NCI-H524 (cell line): ENCODE results near the gene HCLS1.
"Not testable (repeated sequence)": the region's sequence is repeated elsewhere in the genome, so short reads cannot be mapped to it uniquely, and the experiment has no call there.

Experiments
- DNase-seq, 2 experiments: peaks; one replicate each; lab custom pipeline; 2025; lab: John Stamatoyannopoulos, UW

The HCLS1 gene

DNA sequence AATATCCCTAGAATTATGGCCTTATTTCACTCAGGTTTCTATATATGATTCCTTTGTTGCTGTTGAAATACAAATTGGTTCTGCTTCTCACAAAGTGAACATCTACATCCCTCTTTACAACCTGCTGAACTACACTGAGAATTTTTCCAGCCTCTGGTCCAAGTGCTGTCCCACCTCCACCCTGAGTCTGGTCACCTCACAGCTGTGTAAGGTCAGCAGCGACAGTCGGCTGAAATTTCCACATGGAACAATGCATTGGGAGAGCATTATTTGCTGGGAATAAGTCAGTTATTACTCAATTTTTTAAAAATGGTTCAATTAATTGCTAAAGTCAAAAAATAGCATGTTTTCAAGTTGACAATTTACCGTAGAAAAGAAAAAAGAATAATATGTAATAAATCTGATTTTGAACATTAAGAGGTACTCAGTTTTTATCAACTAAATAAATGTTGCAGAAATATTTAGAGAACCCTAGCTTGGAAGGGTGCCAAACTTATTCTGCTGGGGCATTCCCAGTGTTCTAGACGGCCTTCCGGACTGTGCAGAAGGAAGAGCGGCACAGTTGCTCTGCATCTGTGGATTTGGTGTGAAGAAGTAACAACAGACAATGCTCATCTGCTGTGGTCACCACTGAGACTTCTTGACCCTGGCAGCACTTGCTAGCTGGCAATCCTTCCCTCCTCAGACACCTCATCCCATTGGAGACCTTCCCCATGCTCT is 1.8 kb downstream of the HCLS1 start:
- no peak for DNase-seq

DNA sequence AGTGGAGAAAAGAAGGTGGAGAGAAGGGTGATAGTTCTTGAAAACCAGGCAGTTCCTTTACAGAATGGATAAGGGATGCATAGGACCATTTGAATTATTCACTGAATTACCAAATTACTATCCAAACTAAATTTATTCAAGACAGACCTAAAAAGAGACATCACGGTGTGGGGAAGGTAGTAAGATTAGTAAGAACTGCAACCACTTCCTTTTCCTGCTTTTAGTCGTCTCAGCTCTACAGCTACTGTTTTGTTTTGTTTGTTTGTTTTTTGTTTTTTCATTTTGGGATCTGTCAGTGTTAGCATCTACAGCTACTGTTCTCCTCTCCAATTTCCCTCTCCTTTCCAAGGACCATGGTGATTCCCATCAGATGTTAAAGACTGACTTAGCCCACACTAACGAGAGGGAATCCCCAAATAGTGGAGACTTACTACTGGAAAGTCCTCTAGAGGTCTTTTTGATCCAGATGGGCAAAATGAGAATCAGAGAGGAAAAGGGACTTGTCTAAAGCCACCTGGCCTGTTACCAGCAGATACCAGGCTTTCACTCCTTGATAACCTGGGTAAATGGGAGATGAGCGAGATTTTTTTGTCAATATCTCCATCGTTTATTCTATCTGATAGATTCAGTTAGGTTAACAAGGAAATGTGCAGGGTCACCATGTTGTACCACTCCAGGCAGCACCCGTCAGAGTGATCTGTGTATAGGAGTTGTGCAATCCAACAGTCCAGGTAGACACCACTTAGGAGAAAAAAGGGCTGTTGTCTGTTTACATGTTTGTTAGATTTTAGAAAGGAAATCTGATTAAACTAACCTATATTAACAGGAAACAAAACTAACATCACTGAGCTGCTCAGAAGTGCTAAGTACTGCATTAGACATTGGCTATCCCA is 6.0 kb downstream of the HCLS1 start:
- DNase-seq, result no peak

DNA sequence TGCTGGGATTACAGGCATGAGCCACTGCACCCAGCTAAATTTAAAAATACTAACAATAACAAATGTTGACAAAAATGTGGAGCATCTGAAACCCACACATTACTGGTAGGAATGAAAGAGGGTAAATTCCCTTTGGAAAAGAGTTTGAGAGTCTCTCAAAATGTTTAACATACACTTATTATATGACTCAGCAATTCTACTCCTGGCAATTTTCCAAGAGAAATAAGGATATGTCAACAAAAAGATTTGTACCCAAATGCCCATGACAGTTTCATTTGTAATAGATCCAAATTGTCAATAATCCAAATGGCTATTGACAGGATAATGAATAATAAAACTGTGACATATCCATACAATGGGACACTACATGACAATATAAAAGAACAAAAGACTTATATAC is 9.0 kb downstream of the HCLS1 start:
- DNase-seq, result no peak

DNA sequence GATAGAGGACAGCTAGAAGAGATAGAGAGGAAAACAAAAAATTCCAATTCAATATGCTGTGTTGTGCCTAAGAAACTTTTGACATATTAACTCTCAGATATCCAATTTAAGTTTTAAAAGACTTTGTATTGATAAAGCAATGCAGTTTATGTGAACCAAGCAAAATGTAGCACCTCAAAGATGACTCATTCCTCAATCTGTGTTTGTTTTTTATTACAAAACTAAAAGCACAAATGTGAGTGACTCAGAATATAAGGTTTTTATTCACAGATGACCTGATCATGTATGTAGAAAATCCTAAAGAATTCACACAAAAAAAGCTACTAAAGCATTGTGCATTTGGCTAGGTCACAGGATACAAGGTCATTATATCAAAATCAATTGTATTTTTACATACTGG is 11.1 kb downstream of the HCLS1 start:
- DNase-seq, result no peak

DNA sequence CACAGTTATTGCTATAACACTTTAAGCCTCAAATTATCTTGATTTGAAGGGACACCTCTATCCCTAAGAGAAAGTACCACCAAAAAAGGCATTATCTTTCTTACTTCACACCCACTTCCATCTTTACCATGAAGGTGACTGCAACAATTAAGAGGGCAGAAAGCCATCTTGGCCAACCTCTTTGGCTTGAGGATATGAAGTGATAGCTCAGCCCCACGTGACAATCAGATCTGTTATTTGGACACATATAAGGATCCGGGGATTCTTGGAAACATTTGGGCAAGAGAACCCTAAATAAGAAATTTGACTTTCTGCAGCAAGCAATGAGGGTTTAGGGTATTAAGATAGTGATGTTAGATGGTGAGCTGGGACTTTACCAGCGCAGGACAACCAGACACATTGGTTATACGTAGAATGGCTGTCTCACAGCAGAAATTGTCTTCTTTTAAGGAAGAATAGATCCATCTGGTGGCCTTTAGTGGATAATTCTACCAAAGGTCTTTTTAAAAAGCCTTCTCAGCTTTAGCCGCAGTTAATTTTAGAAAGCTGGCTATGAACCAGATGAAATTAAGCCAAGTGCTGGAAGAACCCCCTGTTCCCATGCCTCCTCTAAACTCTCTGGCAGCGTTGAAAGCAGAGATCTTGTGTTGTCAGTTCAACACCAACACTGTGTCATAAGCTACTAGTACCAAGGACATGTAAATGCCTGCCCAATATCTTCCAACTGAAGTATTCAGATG is 12.3 kb downstream of the HCLS1 start:
- DNase-seq, result no peak

DNA sequence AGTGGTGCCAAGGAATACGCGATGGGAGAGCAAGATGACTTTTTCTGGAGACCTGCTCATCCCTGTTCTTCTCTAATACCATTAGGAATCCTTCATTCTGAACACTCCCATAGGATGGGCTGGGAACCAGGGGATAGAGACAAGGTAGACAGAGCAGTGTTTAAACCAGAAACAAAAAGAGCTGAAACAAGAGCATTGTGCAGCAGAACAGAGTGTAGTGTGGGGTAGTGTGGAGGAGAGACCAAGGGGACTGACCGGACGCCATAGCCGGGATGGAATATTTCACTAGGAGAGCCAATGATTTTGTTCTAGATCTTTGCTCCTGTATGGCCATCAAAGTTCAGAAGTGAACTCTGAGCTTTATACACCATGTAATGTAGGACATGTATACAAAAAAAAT is 15.6 kb downstream of the HCLS1 start:
- no peak for DNase-seq

DNA sequence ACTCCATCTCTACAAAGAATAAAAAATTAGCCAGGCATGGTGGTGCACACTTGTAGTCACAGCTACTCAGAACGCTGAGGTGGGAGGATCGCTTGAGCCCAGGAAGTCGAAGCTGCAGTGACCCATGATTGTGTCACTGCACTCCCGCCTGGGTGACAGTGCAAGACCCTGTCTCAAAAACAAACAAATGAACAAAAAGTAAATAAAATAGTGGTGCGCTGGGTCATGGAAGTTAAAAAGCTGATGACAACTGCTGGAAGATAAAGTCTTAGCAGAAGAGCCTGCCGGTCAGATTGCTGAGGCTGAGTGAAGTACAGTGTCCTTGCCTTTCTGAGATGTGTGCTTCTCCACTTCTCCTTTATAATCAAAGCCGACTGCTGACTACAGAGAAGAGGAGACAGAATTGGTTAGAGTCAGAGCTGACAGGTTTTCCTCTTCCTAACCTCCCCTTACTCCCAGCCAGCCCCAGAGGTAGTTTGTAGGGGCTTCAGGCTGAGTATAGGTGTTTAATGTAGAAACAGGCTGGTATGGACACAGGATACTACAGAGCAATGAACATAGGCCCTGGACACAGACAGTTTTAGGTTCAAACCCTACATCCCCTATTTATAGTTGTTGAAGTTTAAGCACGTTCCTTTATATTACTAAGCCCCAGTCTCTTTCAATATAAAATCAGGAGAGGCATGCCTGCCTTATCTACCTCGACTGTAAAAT is 17.9 kb downstream of the HCLS1 start:
- no peak for DNase-seq

DNA sequence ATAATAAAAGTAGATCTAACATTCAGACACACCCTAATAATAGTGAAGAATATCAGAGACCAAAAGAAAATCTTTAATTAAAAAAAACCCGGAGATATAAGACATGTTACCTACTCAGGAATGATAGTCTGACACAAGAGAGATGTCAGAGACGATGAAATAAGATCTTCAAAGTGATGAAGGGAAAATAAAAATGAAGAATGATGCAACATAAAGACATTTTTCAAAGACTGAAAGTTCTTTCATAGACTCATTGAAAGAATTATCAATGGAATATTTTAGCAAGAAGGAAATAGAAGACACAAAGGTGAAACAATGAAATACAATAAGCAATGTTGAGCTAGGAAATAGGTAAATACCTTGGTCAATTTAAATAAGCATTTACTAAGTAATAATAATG is 19.6 kb downstream of the HCLS1 start:
- DNase-seq, result no peak

DNA sequence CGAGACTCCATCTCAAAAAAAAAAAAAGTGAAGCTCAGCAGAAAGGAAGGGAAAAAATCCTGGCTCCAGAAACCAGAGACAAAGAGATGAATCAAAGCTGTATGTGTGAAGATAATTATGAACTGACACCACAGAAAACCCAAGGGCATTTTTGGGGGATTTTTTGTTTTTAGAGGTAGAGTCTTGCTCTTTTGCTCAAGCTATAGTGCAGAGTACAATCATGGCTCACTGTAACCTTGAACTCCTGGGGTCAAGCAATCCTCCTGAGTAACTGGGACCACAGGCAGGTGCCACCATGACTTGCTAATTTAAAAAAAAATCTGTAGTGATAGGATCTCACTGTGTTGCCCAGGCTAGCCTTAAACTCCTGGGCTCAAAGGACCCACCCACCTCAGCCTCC is 22.8 kb downstream of the HCLS1 start:
- DNase-seq, result no peak

DNA sequence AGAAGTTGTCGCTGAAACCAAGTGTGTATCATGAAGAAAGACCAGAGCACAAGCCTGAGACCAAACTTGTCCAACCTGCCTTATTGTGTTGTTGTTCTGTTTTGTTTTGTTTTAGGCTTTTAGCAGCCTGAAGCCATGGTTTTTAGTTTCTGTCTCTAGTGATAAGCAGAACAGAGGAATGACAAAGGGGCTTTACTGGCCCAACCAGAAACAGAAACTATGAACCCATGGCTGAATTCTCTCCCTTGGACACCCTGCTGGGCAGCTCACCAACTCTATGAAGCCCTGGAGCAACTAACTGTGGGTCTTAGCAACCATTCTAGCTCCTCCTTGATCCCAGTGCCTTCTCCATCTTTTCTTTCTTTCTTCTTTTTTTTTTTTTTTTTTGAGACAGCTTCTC is 30.3 kb downstream of the HCLS1 start:
- no peak for DNase-seq

DNA sequence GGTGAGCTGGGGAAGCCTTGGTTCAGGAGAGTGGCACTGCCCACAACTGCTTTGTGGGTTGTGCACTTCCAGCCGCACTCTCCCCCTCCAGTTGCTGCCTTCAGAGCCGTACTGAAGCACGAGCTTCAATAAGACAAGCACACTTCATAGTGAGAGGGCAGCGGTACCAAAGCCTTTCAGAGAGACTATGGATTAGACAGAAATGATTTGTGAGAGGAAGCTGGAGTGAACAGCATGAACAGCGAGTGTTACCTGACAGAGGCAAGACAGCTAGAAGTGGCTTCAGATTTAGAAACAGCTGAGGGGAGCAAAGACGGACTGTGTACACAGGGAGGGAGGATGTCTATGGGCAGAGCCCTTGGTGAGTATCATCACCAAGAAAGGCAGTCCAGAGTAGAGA is 31.1 kb downstream of the HCLS1 start:
- no peak for DNase-seq

DNA sequence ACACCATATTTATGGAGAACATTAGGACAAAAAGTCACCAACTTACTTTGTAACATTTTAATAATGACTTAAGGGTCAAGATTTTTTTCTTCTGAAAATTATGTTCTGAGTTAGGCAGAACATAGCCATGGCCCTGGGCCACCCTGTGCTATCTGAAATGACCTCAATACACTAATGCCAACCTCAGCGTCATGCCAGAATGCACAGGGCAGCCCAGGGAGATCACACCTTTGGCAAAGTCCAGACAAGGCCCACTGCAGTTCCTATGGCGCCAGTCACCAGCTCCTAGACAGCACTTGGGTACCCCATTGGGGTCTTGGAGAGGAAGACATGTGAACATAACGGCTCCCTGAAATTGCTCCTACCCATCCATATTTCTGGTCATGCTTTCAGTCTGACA is 33.1 kb downstream of the HCLS1 start:
- no peak for DNase-seq

DNA sequence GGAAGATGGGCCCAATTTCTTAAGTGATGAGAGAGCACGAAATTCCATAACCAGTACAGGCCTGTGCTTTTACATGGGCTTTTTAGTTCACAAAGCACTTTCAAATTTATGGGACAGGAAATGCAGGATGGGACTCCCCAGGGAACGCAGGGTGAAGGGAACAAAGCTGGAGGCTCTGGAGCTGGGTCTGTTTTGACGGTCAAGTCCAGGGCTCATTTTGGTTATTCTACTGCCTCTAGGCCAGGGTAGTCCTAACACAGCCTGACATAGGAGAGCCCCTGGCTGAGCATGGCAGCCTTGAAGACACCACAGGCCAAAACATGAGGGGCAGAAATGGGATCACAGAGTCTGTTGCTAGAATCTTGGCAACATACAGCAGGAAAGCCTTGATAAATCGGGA is 33.5 kb downstream of the HCLS1 start:
- no peak for DNase-seq

DNA sequence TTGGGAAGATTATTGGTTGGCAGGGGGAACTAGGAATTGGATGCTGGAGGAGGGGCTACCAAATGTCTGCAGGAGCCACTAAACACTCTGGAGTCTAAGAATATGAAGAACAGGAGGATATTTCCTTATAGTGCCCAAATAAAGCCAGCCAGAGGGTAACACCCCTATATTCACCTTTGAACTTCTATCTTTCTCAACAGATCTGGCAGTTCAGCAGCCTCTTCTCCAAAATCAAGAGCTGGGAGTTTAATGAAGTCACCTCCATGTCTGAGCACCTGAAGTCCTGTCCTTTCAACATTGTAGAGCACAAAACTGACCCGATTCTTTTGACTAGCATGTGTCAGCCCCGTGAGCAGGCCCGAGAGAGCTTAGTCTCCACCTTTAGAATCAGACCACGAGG is 34.2 kb downstream of the HCLS1 start:
- DNase-seq, result no peak

DNA sequence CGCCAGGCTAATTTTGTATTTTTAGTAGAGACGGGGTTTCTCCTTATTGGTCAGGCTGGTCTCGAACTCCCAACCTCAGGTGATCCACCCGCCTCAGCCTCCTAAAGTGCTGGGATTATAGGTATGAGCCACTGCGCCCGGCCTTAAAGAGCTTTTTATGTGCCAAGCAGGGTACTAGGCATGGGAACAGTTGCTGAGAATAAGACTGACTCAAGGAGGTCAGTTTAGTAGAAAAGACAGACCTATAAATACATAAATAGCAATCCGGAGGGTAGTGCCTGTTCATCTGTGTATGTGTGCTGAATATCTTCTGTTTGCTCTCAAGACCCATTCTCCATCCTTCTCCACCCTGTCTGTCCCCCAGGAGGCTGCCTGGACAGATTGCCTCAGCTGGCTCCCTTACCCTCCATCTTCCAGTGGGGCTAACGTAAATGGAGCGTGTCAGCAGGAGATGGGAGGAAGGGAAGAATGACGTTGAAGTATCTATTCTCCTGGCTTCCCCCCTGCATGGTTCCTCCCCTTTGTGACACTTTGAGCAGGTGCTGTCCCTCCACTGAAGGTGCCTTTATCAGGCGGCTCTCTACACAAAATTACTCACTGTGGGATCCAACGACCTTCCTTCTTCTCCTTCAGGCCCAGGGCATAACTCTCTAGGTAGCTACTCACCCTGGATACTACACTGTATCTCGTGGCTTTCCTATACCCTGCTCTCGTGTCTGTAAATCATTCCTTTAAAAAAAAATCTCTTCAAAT is 36.4 kb downstream of the HCLS1 start:
- no peak for DNase-seq

DNA sequence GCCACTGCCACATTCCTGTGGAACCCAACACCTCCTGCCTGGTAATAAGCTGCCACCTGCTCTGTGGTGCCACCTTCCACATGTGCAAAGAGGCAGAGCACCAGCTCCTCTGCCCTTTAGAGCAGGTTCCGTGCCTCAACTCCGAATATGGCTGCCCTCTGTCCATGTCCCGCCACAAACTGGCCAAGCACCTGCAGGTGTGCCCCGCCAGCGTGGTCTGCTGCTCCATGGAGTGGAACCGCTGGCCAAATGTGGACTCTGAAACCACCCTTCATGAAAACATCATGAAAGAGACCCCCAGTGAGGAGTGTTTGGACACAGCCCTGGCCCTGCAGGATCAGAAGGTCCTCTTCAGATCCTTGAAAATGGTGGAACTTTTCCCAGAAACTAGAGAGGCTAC is 39.2 kb downstream of the HCLS1 start:
- DNase-seq, result no peak

DNA sequence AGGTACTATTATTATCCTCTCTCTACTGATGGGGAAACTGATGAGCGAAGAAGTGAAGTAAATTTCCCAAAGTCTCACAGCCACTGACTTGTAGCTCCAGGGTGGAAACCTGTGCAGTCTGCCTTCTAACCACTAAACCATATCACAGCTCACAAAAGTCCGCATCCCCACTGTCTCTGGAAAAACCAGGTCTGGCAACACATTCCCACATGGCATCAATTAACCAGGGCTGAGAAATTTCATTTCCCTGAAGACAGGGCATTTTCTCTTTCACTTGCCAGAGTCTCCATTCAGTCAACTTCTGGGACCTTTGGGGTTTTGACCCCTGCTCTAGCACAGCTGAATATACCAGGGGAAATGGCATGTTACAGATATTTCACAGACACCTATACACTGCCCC is 41.0 kb downstream of the HCLS1 start:
- no peak for DNase-seq

DNA sequence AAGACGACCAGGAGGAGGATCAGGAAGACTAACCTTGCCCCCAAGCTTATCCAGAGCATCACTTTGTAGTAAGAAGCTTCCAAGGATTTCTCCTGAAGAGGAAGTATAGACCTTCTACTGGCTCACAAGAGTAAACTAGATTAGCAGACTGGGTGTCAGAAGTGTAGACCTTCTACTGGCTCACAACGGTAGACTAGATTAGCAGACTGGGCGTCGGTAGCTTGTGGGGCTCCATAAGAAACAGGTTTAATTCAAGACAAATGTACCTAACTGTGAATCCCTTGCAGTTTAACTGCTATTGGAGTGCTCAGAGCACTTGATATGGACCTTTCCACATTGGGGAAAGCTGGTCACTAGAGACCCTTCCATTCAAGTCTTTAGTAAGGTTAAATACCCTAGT is 54.6 kb downstream of the HCLS1 start:
- no peak for DNase-seq

DNA sequence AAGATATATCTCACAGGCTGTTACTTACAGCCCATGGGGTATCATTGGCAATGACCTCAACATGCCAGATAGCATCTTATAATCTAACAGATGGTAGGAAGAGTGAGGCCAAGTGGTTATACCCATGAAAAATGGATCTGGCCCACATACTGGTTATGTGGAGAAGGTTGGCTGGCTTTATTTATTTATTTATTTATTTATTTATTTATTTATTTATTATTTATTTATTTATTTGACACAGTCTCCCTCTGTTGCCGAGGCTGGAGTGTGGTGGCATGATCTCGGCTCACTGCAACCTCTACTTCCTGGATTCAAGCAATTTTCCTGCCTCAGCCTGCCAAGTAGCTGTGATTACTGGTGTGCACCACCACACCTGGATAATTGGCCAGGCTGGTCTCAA is 55.9 kb downstream of the HCLS1 start:
- no peak for DNase-seq

DNA sequence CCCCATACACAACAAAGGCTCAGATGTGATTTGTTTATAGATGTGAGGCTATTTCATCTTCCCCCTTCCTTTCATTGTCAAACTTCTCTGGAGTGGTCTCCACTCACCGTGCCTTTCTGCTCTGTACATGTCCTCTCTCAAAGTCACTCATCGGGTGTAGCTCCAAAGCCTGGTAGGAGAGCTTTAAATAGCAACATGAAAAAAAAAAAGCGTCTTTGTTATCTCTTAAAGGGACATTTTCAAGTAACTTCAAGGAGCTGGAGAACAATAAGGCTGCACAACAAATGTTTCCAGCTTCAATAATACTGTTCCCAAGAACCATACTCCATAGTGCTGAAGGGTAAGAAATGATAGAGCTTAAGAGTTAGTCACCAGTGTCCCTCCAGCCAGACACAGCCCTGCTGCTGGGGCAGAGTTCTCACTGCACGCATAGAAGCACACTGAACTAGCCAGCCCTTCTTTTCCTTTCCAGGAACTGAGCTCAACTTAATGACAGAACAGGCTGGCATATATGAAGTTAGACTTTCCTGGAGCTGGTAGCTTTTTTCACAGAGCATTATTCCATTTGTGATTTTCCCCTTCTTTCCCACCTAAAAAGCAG is 59.4 kb downstream of the HCLS1 start:
- DNase-seq, result no peak

DNA sequence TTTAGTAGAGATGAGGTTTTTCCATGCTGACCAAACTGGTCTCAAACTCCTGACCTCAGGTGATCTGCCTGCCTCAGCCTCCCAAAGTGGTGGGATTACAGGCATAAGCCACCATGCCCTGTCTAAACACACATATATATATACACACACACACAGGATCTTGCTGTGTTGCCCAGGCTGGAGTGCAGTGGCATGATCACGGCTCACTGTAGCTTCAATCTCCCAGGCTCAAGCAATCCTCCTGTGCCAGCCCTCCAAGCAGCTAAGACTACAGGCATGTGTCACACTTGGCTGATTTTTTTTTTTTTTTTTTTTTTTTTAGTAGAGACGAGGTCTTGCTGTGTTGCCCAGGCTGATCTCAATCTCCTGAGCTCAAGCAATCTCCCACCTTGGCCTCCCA is 60.8 kb downstream of the HCLS1 start:
- not testable (repeated sequence) for DNase-seq
